HG02885 (cell line): ENCODE data around the gene CTR9.
"Not testable (repeated sequence)": the region's sequence is repeated elsewhere in the genome, so short reads cannot be mapped to it uniquely, and the experiment has no call there.

Source experiments
- ATAC-seq: cut with Tn5 transposase; IDR thresholded peaks from one replicate; pipeline ENCODE4 v1.9.1; 2021; ENCODE audit warnings: mild to moderate bottlenecking; ENCODE audit not compliant: unreplicated experiment, poor library complexity

CTR9 gene

GRCh38 chr11:10808553-10809372 is 57.7 kb downstream of the CTR9 start, which contains the start of gene EIF4G2:
Gene EIF4G2 (minus strand): TSS chr11:10808926.
- peak; percentile 91 for ATAC-seq

- peak; percentile 22 for ATAC-seq
These were observed 58.5 kb downstream of the CTR9 start for GRCh38 chr11:10809373-10810160.

- no peak for ATAC-seq
These were observed 62.9 kb downstream of the CTR9 start for GRCh38 chr11:10813945-10814344.

GRCh38 chr11:10818594-10818993 is 67.5 kb downstream of the CTR9 start:
- ATAC-seq: no peak

- ATAC-seq: not testable (repeated sequence)
These were observed 71.4 kb downstream of the CTR9 start for GRCh38 chr11:10822491-10822890.

- no peak for ATAC-seq
These were observed 72.1 kb downstream of the CTR9 start for GRCh38 chr11:10823152-10823579.

- ATAC-seq: peak; percentile 72
These were observed 73.8 kb downstream of the CTR9 start for GRCh38 chr11:10824888-10825287.

GRCh38 chr11:10828402-10828801 is 77.4 kb downstream of the CTR9 start:
- no peak for ATAC-seq

GRCh38 chr11:10829139-10829538 is 78.1 kb downstream of the CTR9 start:
- no peak for ATAC-seq
